Measurements from ENCODE around the gene OR2AT4.

GRCh38 chr11:75079546-75079945, 17.1 kb downstream of the OR2AT4 start:
- TF ChIP-seq POLR2A (IDR thresholded peaks at IDR 0.05) = no peak
- no peak for TF ChIP-seq CTCF (IDR thresholded peaks at IDR 0.05)

All from lower leg skin (tissue), 3 donors.